ENCODE measurements around the gene DLX4.

The DLX4 gene

GRCh38 chr17:49987290-49987585 is 18.2 kb downstream of the DLX4 start:
- no peak for DNase-seq (ENCODE audit: low read depth in 2 of 2)

GRCh38 chr17:49987681-49988441 is 18.9 kb downstream of the DLX4 start:
- no peak for DNase-seq (ENCODE audit: low read depth in 2 of 2)

GRCh38 chr17:49989518-49989880 is 20.5 kb downstream of the DLX4 start:
- DNase-seq (ENCODE audit: low read depth in 2 of 2), result no peak

- no peak for DNase-seq (ENCODE audit: low read depth in 2 of 2)
Measured at GRCh38 chr17:49990331-49990730, 21.3 kb downstream of the DLX4 start.

GRCh38 chr17:49990921-49991320 is 21.9 kb downstream of the DLX4 start:
- DNase-seq (ENCODE audit: low read depth in 2 of 2), result no peak

- no peak for DNase-seq (ENCODE audit: low read depth in 2 of 2)
Measured at GRCh38 chr17:49991409-49991808, 22.4 kb downstream of the DLX4 start.

GRCh38 chr17:49992191-49992932 is 23.4 kb downstream of the DLX4 start:
- no peak for DNase-seq (ENCODE audit: low read depth in 2 of 2)

GRCh38 chr17:49992933-49993422 is 24.0 kb downstream of the DLX4 start:
- no peak for DNase-seq (ENCODE audit: low read depth in 2 of 2)

- DNase-seq (ENCODE audit: low read depth in 2 of 2), result no peak
Measured at GRCh38 chr17:49993423-49994060, 24.6 kb downstream of the DLX4 start.

- DNase-seq (ENCODE audit: low read depth in 2 of 2), result no peak
Measured at GRCh38 chr17:49994085-49995054, 25.4 kb downstream of the DLX4 start.

GRCh38 chr17:49995055-49995738 is 26.2 kb downstream of the DLX4 start, which contains the start of gene DLX3:
TSS of gene DLX3 (minus strand) at chr17:49995224. CDS start at chr17:49994998, 226 bp downstream.
- DNase-seq (ENCODE audit: low read depth in 2 of 2), result no peak

- DNase-seq (ENCODE audit: low read depth in 2 of 2), result no peak
Measured at GRCh38 chr17:49996121-49996494, 27.1 kb downstream of the DLX4 start.

- no peak for DNase-seq (ENCODE audit: low read depth in 2 of 2)
Measured at GRCh38 chr17:49996495-49997300, 27.7 kb downstream of the DLX4 start.

GRCh38 chr17:49997301-49997650 is 28.3 kb downstream of the DLX4 start:
- no peak for DNase-seq (ENCODE audit: low read depth in 2 of 2)

GRCh38 chr17:49997773-49998703 is 29.0 kb downstream of the DLX4 start:
- DNase-seq (ENCODE audit: low read depth in 2 of 2), result peak; percentile 38 to 49

GRCh38 chr17:49998836-49999511 is 30.0 kb downstream of the DLX4 start:
- DNase-seq (ENCODE audit: low read depth in 2 of 2), result no peak

GRCh38 chr17:50003911-50004310 is 34.9 kb downstream of the DLX4 start:
- DNase-seq (ENCODE audit: low read depth in 2 of 2), result no peak

- DNase-seq (ENCODE audit: low read depth in 2 of 2), result no peak
Measured at GRCh38 chr17:50009282-50009681, 40.3 kb downstream of the DLX4 start.

- no peak for DNase-seq (ENCODE audit: low read depth in 2 of 2)
Measured at GRCh38 chr17:50013079-50013478, 44.1 kb downstream of the DLX4 start.
